Esophagus squamous epithelium (tissue), 5 donors: ENCODE measurements around the gene MYBPC1. TPM values are rescaled to one million over a fixed set of nuclear protein-coding genes. Genes with fewer than 3 reads are reported as not detected.
A peak's percentile ranks its signal among the peaks of the same experiment; 100 is the strongest.

Source experiments
- DNase-seq: peaks from one replicate; lab custom pipeline; 2025; lab: John Stamatoyannopoulos, UW
- H3K27ac ChIP-seq, 4 donors: fragments of 200-600 bp; sonication (generic); one replicate each; pipeline ENCODE4 v1.5.1; 2016 to 2019; ENCODE audit warnings: mild to moderate bottlenecking in 1 of 4
- H3K27me3 ChIP-seq, 4 donors: fragments of 200-600 bp; sonication (generic); 1 replicate in 3 of 4; 2 replicates in 1 of 4; pipeline versions ENCODE4 v1.5.1 to v1.6.0; 2017 to 2021; ENCODE audit warnings: antibody characterized with exemption in 1 of 4
- H3K36me3 ChIP-seq, 3 donors: fragments of 200-600 bp; sonication (generic); one replicate each; pipeline ENCODE4 v1.5.1; 2016 to 2019
- H3K4me1 ChIP-seq, 3 donors: fragments of 200-600 bp; sonication (generic); one replicate each; pipeline ENCODE4 v1.5.1; 2017 to 2019
- H3K4me3 ChIP-seq, 4 donors: fragments of 200-600 bp; sonication (generic); 1 replicate in 3 of 4; 2 replicates in 1 of 4; pipeline ENCODE4 v1.5.1; 2016 to 2019; ENCODE audit warnings: mild to moderate bottlenecking in 2 of 4, moderate library complexity in 1 of 4
- H3K9me3 ChIP-seq, 3 donors: fragments of 200-600 bp; sonication (generic); one replicate each; pipeline ENCODE4 v1.5.1; 2016 to 2019
- CTCF ChIP-seq, 6 experiments: fragments of 450-650 bp in 4 of 6; fragments of 200-600 bp in 2 of 6; sonication (generic) in 2 of 6; IDR thresholded peaks; one replicate each; pipeline ENCODE4 v1.5.1; 2016 to 2019; ENCODE audit warnings: antibody characterized with exemption in 6 of 6, mild to moderate bottlenecking in 4 of 6, moderate library complexity in 4 of 6
- POLR2A ChIP-seq, 4 donors: fragments of 450-650 bp; IDR thresholded peaks; one replicate each; pipeline ENCODE4 v1.6.1; 2017; ENCODE audit warnings: antibody characterized with exemption in 4 of 4, mild to moderate bottlenecking in 4 of 4, moderate library complexity in 3 of 4
- WGBS, 2 donors: methylation state at CpG; one replicate each; pipeline ENCODE4 v1.1.5; 2018; 5-methylcytosine and 5-hydroxymethylcytosine counted together
- intact Hi-C: fragments of 100-400 bp; cut with DNase I; formaldehyde crosslinking; loops from one replicate; pipeline ENCODE4 v1.15.0; 2022
- total RNA-seq, 4 donors: library from RNA; depleted of rRNA; stranded (reverse); fragments of >200 nt; gene quantifications; one replicate each; pipeline ENCODE4 v1.1.0, GENCODE V29; 2016
- donor health status: DM: yes; HTN: yes; CAD: no.

Gene MYBPC1
- total RNA-seq, 4 donors from 2014 or later = not detected

- Histone ChIP-seq H3K27ac (no peak overlapping the region), H3K4me1 (no peaks in the 10 kb centered on the region), H3K27me3 (no peaks in the 10 kb centered on the region), H3K4me3 (no peak overlapping the region), H3K36me3 (no peaks in the 10 kb centered on the region), H3K9me3 (no peaks in the 10 kb centered on the region)
- TF ChIP-seq CTCF (IDR thresholded peaks at IDR 0.05) = no peak
- no peak for TF ChIP-seq POLR2A (IDR thresholded peaks at IDR 0.05)
- WGBS, 2 donors = 30 to 43% methylated on average over 1 of the region's 1 CpG
- intact Hi-C loops = no loop called here
- DNase-seq = no peak
These were observed 31.6 kb upstream of the MYBPC1 start for GRCh38 chr12:101563212-101563611.

- no peaks in the 10 kb centered on the region for H3K9me3 ChIP-seq
- no peaks in the 10 kb centered on the region for H3K4me1 ChIP-seq
- no peak for DNase-seq
- intact Hi-C loops = no loop called here
- H3K36me3 ChIP-seq = no peaks in the 10 kb centered on the region
- 36 to 74% methylated on average over 2 of the region's 2 CpGs for WGBS, 2 donors
- no peak overlapping the region for H3K27ac ChIP-seq
- no peak overlapping the region for H3K4me3 ChIP-seq
- TF ChIP-seq POLR2A (IDR thresholded peaks at IDR 0.05) (no peak), CTCF (IDR thresholded peaks at IDR 0.05) (no peak)
- no peaks in the 10 kb centered on the region for H3K27me3 ChIP-seq
These were observed 29.9 kb upstream of the MYBPC1 start for GRCh38 chr12:101564912-101565311.

DNA sequence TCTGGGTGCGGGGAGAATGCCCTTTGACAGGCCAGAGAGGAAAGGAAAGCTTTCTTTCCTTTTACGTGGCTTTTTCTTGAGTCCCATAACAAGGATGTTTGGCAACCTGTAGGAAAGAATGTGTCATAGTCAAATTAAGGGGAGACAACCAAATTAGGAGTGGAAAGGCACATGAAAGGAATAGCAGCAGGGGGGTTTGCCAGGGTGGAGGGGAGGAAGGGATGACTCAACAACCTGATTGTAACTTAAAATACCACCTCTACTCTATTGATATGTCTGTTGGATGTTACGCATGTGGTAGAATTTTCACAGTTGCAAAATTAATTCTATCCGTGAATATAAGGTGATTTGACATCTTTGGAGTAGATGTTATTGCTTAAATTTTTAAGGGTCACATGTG, 28.5 kb upstream of the MYBPC1 start:
- H3K27me3 ChIP-seq = no peaks in the 10 kb centered on the region
- TF ChIP-seq CTCF (IDR thresholded peaks at IDR 0.05) = no peak
- TF ChIP-seq POLR2A (IDR thresholded peaks at IDR 0.05) = no peak
- WGBS, 2 donors = 33 to 52% methylated on average over 4 of the region's 4 CpGs
- H3K27ac ChIP-seq = no peak overlapping the region
- H3K4me1 ChIP-seq = peaks cover 0 to 4% (median 0%) of the 10 kb centered on the region in 3 donors
- DNase-seq = no peak
- no peaks in the 10 kb centered on the region for H3K9me3 ChIP-seq
- intact Hi-C loops = no loop called here
- no peak overlapping the region for H3K4me3 ChIP-seq
- no peaks in the 10 kb centered on the region for H3K36me3 ChIP-seq

DNA sequence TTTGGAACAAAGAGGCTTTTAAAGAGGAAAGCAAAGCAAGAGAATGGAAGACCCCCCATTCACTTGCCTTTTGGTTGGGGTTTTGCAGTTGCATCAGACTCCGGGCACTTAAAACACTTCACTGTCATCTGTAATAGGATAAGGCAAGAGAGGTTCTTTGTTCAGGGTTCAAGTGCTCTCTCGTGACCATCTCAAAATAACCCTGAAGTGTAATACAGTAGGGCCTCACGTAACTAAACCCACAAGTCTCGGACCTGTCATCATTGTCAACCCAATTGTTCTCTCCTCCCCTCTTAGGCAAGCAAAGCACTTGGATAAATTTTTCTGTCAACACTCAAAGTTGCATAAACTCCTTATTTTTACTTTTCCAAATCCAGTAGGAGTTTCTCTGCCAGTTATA, 26.9 kb upstream of the MYBPC1 start:
- Histone ChIP-seq H3K27me3 (no peaks in the 10 kb centered on the region), H3K36me3 (no peaks in the 10 kb centered on the region), H3K4me3 (no peak overlapping the region), H3K9me3 (no peaks in the 10 kb centered on the region), H3K27ac (no peak overlapping the region), H3K4me1 (peaks cover 0 to 4% (median 0%) of the 10 kb centered on the region in 3 donors)
- no peak for TF ChIP-seq POLR2A (IDR thresholded peaks at IDR 0.05)
- no peak for TF ChIP-seq CTCF (IDR thresholded peaks at IDR 0.05)
- intact Hi-C loops = no loop called here
- DNase-seq = no peak
- 71 to 85% methylated on average over 4 of the region's 4 CpGs for WGBS, 2 donors

DNA sequence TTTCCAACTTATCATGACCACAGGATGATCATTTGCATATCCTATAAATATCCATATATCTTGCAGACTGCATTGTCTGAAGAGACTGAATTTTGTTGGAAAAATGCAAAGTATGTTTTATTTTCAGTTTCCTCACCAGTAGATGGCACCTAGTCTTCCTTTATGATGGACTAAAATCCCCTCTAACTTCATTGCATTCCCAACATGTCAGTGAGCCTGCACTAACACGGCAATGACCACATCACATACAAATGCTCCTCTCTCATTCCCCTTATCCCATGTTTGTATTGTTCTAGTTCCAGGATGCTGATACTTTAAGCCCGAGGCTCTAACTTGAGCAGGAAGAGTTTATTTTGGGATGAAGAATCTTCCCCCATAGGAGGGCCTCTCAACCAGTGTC, 24.7 kb upstream of the MYBPC1 start:
- H3K4me1 ChIP-seq = peaks cover 0 to 4% (median 0%) of the 10 kb centered on the region in 3 donors
- 3 to 7% methylated on average over 2 of the region's 2 CpGs for WGBS, 2 donors
- H3K4me3 ChIP-seq = no peak overlapping the region
- DNase-seq = no peak
- no peak overlapping the region for H3K27ac ChIP-seq
- TF ChIP-seq POLR2A (IDR thresholded peaks at IDR 0.05) (no peak), CTCF (IDR thresholded peaks at IDR 0.05) (peak in 4 of 6 experiments; percentile 5 to 48 (median 28))
- intact Hi-C loops = loop anchor here (5.0 kb wide), 1 partner anchor 187 kb away; no protein-coding TSS in a partner anchor
- no peaks in the 10 kb centered on the region for H3K27me3 ChIP-seq
- H3K9me3 ChIP-seq = no peaks in the 10 kb centered on the region
- H3K36me3 ChIP-seq = no peaks in the 10 kb centered on the region
